Neural cell (in vitro differentiated cells): ENCODE measurements around the gene ALPI.

Experiments used
- EP300 ChIP-seq: fragments of 450-650 bp; conservative IDR thresholded peaks from 2 replicates; pipeline ENCODE4 v1.6.1; 2014; ENCODE audit warnings: antibody characterized with exemption, mild to moderate bottlenecking, moderate library complexity; ENCODE audit not compliant: poor library complexity, severe bottlenecking
- EZH2 ChIP-seq: fragments of 200-600, 300-800 bp; shearing (Covaris generic), sonication (generic); IDR thresholded peaks from 2 replicates; pipeline ENCODE4 v1.6.1; 2014; ENCODE audit warnings: antibody characterized with exemption, low read length, borderline replicate concordance, mild to moderate bottlenecking; ENCODE audit not compliant: insufficient read depth, poor library complexity, severe bottlenecking
- POLR2AphosphoS5 ChIP-seq: IDR thresholded peaks from 2 replicates; pipeline ENCODE4 v1.6.1; 2012
- TAF1 ChIP-seq: IDR thresholded peaks from 2 replicates; pipeline ENCODE4 v1.6.1; 2012; ENCODE audit warnings: low read depth
- TF ChIP-seq, protein P1 (sequence below): fragments of 450-650 bp; IDR thresholded peaks from 2 replicates; pipeline ENCODE4 v1.5.1; 2014; ENCODE audit warnings: antibody characterized with exemption, mild to moderate bottlenecking, moderate library complexity; ENCODE audit not compliant: poor library complexity, severe bottlenecking

DNA sequence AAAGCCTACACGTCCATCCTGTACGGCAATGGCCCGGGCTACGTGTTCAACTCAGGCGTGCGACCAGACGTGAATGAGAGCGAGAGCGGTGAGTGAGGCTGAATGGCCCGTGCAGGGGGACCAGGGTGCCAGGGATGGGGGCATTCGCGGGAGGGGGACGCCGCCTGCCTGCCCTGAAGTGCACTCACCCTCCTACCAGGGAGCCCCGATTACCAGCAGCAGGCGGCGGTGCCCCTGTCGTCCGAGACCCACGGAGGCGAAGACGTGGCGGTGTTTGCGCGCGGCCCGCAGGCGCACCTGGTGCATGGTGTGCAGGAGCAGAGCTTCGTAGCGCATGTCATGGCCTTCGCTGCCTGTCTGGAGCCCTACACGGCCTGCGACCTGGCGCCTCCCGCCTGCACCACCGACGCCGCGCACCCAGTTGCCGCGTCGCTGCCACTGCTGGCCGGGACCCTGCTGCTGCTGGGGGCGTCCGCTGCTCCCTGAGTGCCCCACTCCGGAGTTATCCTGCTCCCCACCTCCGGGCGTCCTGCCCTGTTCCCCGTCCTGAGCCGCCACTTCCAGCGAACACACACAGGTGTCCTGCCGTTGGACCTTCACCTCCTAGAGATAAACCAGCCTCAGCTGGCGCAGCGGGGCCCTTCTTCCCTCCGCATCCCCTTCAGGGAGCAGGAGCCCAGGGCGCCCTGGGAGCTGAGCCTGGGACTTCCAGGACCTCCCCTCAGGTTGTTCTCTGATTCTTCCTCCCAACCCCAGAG, 2.9 kb downstream of the ALPI start:
- TF ChIP-seq EP300 (no peak), EZH2 (no peak), POLR2AphosphoS5 (no peak), TAF1 (no peak)
- TF ChIP-seq, protein P1, sequence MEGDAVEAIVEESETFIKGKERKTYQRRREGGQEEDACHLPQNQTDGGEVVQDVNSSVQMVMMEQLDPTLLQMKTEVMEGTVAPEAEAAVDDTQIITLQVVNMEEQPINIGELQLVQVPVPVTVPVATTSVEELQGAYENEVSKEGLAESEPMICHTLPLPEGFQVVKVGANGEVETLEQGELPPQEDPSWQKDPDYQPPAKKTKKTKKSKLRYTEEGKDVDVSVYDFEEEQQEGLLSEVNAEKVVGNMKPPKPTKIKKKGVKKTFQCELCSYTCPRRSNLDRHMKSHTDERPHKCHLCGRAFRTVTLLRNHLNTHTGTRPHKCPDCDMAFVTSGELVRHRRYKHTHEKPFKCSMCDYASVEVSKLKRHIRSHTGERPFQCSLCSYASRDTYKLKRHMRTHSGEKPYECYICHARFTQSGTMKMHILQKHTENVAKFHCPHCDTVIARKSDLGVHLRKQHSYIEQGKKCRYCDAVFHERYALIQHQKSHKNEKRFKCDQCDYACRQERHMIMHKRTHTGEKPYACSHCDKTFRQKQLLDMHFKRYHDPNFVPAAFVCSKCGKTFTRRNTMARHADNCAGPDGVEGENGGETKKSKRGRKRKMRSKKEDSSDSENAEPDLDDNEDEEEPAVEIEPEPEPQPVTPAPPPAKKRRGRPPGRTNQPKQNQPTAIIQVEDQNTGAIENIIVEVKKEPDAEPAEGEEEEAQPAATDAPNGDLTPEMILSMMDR = no peak
